Activated CD4-positive, alpha-beta T cell treated with anti-CD3 and anti-CD28 coated beads for 24 hours (primary cell): ENCODE data around the gene PAQR4.

Experiments used
- DNase-seq, 2 donors: peaks; one replicate each; pipeline ENCODE4 v3.0.0-alpha.2; 2020; ENCODE audit warnings: low read depth in 2 of 2

Gene PAQR4

DNA sequence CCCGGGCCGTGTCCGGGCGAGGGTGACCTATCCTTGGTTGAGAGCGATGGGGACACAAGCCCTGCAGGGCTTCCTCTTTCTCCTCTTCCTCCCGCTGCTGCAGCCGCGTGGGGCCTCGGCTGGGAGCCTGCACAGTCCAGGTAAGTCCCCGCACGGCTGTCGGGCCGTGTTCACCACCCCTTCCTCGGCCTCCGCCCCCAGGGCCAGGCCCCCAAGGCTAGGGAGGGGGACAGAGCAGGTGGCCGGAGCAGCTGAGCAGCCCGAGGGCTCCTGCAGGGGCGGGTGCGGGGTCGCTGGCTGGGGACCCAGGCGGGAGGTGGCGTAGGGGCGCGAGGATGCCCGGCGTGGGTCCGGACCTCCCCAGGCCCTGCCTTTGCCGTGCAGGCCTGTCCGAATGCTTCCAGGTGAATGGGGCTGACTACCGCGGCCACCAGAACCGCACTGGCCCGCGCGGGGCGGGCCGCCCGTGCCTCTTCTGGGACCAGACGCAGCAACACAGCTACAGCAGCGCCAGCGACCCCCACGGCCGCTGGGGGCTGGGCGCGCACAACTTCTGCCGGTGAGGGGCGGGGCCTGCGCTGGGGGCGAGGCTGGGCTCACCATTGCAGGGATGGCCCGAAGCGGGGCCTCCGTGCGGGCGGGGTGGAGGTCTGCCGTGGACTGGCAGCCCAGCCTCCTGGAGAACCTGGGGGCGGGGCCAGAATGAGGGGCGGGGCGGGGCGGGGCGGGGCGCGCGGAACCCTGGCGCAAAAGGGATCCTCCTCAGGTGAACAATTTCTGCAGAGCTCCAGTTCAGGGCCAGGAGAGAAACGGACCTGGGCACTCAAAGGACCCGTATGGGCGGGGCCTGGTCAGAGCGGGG, 4.4 kb upstream of the PAQR4 start:
- DNase-seq: peak in 1 of 2 donors; percentile 57

DNA sequence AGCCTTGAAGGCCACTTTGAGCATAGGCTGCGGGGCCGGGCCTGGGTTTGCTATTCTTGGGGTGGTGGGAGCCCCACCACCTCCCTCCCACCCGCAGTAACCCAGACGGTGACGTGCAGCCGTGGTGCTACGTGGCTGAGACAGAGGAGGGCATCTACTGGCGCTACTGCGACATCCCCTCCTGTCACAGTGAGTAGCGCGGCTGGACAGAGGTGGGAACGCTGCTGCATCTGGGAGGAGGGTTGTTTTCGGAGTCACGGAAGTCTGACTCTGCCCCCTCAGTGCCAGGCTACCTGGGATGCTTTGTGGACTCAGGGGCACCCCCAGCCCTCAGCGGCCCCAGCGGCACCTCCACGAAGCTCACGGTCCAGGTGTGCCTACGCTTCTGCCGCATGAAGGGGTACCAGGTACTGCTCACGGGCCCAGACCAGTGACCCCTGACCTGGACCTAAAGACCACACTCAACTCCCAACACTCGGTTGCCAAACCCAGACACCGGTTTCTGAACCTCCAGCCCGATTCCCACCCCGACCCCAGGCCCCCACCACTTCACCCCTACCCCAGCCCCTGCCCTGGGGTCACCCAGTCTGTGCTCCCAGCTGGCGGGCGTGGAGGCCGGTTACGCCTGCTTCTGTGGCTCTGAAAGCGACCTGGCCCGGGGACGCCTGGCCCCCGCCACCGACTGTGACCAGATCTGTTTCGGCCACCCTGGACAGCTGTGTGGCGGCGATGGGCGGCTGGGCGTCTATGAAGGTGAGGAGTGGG, 2.9 kb upstream of the PAQR4 start:
- DNase-seq: no peak

DNA sequence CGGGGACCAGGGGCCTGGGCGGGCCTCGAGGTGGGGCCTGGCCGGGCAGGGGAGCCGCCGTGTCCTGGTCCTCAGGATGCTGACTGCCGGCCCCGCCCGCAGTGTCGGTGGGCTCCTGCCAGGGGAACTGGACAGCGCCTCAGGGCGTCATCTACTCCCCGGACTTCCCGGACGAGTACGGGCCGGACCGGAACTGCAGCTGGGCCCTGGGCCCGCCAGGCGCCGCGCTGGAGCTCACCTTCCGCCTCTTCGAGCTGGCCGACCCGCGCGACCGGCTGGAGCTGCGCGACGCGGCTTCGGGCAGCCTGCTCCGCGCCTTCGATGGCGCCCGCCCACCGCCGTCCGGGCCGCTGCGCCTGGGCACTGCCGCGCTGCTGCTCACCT, 2.3 kb upstream of the PAQR4 start:
- DNase-seq: no peak

DNA sequence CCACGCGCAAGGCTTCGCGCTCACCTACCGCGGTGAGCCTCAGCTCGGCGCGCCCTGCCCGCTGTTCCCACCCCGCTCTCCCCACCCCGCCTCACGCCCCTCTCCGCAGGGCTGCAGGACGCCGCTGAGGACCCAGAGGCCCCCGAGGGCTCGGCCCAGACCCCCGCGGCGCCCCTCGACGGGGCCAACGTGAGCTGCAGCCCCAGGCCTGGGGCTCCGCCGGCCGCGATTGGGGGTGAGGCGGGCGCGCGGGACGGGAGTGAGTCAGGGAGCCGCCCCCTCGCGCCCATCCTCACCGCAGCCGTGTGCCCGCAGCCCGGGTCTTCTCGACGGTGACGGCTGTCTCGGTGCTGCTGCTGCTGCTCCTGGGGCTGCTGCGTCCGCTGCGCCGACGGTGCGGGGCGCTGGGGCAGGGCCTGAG, 1.9 kb upstream of the PAQR4 start:
- DNase-seq: no peak

DNA sequence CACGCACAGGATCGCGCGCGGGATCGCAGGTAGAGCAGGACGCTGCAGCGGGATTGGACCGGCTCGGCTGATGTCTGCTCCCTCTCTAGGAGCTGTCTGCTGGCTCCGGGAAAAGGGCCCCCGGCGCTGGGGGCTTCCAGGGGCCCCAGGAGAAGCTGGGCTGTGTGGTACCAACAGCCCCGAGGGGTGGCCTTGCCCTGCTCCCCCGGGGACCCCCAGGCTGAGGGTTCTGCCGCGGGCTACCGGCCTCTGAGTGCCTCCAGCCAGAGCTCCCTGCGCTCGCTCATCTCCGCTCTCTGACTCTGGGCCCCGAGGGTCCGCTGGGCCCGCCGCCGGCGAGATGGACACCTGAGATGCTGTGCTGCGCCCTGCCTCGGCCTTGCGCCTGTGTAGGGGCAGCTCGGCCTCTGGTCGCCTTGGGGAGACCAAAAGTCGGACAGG, 1.4 kb upstream of the PAQR4 start:
- DNase-seq: no peak

DNA sequence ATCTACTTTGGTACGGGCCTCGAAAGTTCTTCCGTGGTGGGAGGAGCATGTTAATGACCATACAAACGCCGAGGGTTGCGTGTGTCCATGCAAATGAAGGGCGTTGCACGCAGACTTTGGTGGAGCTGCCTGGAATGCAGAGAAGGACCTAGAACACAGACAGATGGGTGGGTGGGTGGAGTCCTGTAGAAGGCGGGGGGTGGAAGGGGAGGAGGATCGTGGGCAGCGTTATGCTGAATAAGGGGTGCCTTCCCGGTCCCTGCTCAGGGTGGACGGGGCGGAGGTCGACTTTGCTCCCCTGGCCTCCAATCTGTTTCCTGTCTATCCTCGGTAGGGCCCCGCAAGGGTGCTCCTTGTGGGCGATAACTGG, 795 bp upstream of the PAQR4 start:
- no peak for DNase-seq

DNA sequence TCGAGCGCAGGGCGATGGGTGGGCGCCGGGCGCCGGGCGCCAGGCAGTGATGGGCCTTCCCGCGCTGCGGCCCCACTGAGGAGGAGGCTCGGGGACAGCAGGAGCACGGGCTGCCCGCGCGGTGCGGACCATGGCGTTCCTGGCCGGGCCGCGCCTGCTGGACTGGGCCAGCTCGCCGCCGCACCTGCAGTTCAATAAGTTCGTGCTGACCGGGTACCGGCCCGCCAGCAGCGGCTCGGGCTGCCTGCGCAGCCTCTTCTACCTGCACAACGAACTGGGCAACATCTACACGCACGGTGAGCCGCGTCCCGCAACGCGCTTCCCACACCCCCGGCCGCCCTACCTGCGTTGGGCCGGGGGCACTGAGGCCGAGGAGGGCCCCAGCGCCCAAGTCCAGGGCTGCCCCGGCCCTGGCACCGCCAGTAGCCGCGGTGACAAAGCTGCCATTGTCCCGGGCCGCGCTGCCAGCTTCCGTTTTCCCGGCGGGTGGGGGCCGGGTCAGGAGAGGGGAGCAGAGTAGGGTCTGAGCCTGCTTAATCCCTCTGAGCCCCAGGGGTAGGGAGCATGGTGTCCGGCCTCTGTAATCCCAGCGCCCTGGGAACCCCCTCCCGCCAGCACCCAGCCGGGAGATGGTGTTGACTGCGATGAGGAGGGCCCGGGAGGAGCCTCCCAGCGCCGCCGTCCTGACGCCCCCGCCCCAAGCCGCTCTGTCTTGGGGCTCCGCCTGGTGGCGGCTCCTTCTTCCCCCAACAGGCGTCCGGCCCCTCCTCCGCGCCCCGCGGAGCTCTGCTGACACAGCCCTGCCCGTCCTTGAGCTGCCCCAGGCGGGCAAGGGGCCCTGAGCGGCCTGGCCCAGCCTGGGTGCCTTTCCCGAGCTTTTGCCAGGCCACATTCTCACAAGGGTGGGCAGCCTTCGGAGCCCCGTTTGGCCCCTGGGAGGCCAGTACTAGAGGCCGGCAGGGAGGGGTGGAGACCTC, 685 bp downstream of the PAQR4 start:
- DNase-seq: peak; percentile 55 to 80

DNA sequence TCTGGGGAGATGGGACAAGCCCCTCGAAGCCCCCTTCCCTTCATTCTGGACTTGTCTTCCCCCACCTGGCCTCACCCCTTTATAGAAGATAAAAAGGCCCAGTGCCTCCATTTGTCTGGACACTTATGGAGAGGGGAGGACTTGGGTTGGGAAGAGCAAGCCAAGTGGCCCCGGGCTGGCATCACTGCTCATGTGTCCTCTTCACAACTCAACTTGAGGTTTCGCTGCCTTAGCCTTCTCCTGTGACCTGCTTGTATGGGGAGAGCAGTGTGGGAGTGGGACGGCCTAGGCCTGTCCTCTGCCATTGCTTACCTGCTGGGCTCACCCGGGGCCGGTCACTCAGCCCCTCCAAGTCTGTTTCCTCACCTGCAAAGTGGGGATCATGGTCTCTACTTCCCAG, 1.4 kb downstream of the PAQR4 start:
- DNase-seq: no peak

DNA sequence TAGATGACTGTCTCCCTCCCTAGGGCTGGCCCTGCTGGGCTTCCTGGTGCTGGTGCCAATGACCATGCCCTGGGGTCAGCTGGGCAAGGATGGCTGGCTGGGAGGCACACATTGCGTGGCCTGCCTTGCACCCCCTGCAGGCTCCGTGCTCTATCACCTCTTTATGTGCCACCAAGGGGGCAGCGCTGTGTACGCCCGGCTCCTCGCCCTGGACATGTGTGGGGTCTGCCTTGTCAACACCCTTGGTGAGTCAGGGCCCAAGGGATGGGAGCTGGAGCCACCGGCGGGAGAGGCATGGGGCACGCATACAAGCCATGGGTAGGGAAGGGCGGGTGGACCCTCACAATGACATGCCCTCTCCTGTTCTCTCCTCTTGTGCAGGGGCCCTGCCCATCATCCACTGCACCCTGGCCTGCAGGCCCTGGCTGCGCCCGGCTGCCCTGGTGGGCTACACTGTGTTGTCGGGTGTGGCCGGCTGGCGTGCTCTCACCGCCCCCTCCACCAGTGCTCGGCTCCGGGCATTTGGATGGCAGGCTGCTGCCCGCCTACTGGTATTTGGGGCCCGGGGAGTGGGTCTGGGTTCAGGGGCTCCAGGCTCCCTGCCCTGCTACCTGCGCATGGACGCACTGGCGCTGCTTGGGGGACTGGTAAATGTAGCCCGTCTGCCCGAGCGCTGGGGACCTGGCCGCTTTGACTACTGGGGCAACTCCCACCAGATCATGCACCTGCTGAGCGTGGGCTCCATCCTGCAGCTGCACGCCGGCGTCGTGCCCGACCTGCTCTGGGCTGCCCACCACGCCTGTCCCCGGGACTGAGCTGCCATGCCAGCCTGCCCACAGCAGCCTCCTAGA, 2.2 kb downstream of the PAQR4 start:
- DNase-seq: no peak

DNA sequence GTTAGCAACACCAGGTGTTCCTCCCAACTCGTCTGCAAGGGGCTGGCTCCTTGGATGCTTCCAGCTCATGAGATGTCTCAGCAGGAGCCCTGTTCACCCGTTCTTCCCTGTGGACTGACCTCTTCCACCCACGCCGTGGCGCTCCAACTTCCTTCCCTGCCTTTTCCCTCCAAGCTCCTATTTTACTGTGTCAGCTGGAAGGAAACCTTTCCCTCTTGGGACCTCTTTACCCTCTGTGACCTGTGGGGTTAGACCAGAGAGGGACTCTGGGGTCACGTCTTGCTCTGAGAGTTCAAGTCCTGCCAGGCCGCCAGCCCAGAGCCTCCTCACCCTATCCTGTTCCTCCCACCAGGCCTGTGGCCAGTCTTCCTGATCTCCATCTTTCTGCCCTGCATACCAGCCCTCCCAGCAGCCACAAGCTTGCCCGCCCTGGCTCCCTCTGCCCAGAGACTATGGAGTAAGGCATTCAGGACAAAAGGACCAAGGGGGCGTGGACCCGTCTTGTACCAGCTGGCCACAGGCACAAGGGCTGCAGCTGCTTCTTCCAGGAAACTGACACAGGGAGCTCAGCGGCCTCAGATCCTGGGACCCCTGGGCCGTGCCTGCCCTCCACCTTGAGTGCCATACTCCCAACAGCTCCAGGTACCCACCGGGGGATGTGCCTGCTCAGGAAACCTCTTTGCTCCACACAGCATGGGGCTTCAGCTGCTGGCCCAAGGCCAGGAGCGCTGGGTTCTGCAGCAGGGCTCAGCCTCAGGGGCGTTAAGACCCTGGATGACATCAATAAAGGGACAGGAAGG, 3.0 kb downstream of the PAQR4 start:
- DNase-seq: no peak

DNA sequence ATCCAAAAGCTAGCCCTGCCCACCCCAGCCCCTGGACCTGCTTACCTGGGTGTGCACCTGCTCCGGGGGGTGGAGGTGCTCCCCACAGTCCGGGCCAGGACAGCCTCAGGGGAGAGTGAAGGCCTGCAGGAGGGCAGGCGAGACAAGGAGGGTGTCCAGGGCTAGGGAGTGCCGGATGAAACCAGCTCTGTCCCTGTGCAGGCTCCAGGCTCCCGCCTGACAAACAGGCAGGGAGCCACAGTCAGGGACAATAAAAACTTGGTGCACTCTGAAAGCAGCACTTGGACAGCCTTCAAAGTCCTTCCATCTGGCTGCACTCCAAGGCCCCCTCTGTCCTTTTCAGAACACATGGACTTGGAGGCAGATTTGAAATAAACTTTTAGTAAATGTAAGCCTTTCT, 3.9 kb downstream of the PAQR4 start:
- DNase-seq: no peak

DNA sequence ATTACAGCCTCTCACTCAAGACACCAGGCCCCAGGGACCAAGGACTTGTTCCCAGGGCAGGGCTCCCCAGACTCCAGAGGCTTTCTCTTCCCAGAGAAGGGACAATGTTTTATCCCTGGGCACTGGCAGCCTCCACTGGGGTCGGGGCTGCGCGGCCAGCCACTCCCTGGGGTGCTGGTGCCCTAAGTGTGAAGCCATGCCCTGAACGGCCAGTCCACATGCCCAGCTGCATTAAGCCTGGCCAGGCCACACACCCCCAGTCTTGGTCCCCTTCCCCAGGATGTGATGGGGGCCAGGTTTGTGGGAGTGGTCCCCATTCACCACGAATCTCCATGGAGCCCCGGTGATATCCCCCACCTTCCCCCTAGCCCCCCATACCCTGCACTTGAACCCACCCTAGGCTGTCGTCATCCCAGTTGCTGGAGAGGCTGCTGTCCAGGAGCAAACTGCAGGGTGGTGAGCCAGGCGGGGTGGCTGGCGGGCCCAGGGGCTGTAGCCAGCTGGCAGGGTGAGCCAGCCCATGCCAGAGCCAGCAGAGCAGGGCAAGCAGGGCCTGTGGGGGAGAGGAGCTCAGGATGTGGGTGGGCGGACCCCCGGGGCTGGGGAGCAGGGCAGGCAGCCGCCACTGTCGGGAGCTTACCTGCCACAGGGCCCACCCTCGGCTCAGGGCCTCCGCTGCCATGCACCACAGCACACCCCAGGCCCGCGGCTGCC, 4.6 kb downstream of the PAQR4 start:
- DNase-seq: no peak

DNA sequence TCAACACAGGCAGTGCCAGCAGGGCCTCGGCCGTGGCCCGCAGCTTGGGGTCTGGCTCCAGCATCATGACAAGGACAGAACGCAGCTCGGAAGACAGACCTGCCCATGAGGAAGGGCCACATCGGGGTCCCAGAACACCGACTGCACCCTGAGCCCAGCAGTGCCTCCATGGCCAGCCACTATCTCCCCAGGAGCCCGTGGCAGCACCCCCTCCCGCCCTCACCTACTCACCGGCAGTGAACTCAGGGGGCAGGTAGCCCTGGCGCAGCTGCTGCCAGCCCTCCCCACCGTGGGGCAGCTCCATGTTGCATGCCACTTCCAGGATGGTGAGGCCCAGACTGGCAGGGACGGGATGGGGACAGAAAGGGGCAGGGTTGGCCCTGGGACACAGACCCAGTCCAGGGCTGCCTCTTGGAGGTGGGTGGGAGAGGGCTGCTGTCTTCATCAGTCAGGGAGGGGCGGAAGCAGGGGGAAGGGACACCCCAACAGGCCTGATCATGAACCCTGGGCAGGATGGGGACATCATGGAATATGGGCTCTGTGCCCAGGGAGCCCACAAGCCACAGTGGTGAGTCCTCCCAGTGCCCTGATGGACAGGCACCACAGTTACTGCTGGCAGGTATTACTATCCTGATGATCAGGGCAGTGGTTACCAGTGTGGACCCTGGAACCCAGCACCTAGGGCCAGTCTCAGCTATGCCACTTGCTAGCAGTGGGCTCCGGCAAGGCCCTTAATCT, 5.3 kb downstream of the PAQR4 start:
- DNase-seq: no peak

DNA sequence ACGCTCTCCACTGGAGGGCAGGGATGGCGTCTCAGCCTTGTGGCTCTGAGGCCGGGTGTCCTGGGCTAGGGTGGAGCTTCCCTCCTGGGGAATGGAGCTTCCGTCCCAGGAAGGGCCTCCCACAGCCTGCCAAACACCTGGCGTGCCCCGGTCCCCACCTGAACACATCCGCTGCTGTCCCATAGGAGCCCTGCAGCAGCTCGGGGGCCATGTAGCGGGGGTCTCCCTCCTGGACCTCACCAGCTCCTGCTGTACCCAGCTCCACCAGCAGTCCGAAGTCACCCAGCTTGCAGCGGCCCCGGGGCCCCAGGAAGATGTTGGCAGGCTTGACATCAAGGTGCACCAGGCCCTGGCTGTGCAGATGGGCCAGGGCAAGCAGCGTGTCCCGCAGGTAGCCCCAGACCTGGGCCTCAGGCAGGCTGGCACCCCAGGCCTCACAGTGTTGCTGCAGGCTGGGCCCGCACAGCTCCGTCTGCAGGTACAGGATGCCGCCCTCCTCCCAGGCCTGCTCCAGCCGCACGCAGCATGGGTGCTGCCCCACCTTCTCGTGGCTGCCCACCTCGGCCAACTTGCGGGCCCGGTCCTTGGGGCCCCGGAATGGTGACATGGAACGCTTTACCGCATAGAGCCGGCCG, 6.1 kb downstream of the PAQR4 start:
- no peak for DNase-seq

DNA sequence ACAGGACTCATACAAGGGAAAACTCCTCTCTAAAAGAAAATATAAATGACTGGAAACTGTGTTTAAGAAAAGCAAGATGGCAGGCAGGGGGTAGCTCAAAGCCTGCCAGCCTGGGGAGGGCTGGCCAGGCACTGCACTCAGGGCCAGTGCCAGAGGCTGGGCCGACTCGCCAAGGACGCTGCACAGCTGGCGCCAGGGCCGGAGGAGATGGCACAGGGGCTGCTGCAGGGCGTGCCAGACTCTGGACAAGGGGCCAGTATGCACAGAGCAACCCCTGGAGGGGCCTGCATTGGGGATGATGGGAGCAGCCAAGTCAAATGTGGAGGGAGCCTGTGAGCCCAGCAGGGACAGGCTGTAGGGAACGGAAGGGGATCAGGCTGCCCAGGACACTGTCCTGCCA, 7.1 kb downstream of the PAQR4 start:
- no peak for DNase-seq

DNA sequence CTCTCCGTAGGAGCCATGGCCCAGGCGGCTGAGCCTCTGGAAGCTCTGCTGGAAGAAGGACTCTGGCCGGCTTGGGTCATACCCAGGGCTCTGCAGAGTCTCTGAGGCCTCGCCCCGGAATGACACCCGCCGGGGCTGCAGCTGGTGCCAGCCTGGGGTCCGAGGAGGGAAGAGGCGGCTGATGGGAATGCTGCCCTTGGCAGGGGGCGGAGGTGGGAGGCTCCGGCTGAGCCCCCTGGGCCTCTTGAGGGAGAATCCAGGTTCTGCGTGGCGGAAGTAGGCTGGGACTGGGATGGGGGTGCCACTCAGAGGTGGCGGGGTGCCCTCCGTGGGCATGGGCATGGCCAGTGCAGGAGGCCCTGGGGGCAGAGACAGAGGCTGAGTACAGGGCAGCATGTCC, 7.5 kb downstream of the PAQR4 start:
- DNase-seq: no peak

DNA sequence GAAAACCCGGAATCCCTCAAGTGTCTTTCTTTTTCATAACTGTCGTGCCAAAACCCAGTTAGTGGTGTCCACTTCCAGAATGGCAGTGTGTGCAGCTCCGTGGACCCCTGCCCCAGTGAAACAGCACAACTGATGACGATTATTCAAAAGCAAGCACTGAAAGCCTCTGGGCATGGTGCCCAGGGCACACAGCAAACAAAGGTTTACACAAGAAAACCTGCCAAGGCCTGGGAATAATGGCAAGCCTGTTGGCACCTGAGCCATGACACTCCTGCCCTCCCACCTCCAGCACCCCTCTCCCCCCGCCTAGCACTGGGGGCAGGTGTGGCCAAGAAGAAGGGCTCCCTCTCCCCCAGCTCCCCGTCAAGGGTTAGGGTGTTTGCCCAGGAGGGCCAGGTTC, 8.3 kb downstream of the PAQR4 start:
- DNase-seq: no peak

DNA sequence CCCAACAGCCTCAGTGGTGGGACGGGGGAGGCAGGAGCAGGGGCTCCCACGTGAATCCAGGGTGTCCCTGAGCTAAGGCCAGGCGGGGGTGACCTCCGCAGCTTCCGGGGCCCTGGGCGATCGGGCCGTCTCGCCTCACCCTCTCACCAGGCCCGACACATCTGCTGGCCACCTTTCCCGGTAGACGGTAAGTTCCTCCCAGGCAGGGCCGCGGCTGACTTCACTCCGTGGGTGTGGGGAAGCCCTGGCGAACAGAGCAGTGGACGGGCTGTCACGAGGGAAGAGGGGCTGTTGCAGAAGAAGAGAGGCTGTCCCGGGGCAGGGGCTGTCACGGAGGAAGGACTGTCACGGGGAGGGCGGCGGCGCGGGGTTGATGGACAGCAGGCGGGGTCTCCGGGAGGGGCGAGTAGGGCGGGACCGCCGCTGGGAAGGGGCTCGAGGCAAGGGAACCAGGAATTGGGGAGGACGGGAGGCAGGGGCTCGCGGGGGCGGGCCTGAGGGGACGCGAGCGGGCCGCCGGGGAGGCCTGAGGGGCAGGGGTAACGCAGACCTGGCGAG, 10.6 kb downstream of the PAQR4 start:
- no peak for DNase-seq
